ENCODE results near the gene ZSCAN22.

The ZSCAN22 gene

GRCh38 chr19:58355908-58356765 is 29.3 kb downstream of the ZSCAN22 start:
- H3K4me3 ChIP-seq (ENCODE audit: low read depth, low read length), result no peak overlapping the region
- no peak for DNase-seq (ENCODE audit: low read depth)
- TF ChIP-seq CTCF (IDR thresholded peaks at IDR 0.05; ENCODE audit: control insufficient read depth, extremely low read depth, insufficient read depth), result no peak

GRCh38 chr19:58356766-58357480 is 30.1 kb downstream of the ZSCAN22 start:
- TF ChIP-seq CTCF (IDR thresholded peaks at IDR 0.05; ENCODE audit: control insufficient read depth, extremely low read depth, insufficient read depth), result no peak
- H3K4me3 ChIP-seq (ENCODE audit: low read depth, low read length), result no peak overlapping the region
- DNase-seq (ENCODE audit: low read depth), result no peak

GRCh38 chr19:58357481-58358145 is 30.8 kb downstream of the ZSCAN22 start:
- DNase-seq (ENCODE audit: low read depth), result no peak
- no peak overlapping the region for H3K4me3 ChIP-seq (ENCODE audit: low read depth, low read length)
- no peak for TF ChIP-seq CTCF (IDR thresholded peaks at IDR 0.05; ENCODE audit: control insufficient read depth, extremely low read depth, insufficient read depth)

GRCh38 chr19:58361900-58362271 is 35.1 kb downstream of the ZSCAN22 start:
- peak overlapping the region; percentile 71 for H3K4me3 ChIP-seq (ENCODE audit: low read depth, low read length)
- no peak for DNase-seq (ENCODE audit: low read depth)
- no peak for TF ChIP-seq CTCF (IDR thresholded peaks at IDR 0.05; ENCODE audit: control insufficient read depth, extremely low read depth, insufficient read depth)

GRCh38 chr19:58362272-58362994 is 35.6 kb downstream of the ZSCAN22 start, which contains the start of gene ZNF497:
Gene ZNF497, minus strand, starts transcription at chr19:58362751. Its CDS starts 5,116 bp downstream, at chr19:58357635.
- peak; percentile 86 for DNase-seq (ENCODE audit: low read depth)
- TF ChIP-seq CTCF (IDR thresholded peaks at IDR 0.05; ENCODE audit: control insufficient read depth, extremely low read depth, insufficient read depth), result no peak
- H3K4me3 ChIP-seq (ENCODE audit: low read depth, low read length), result peak within 1 kb of the TSS; percentile 71

GRCh38 chr19:58364146-58364545 is 37.4 kb downstream of the ZSCAN22 start:
- no peak overlapping the region for H3K4me3 ChIP-seq (ENCODE audit: low read depth, low read length)
- no peak for TF ChIP-seq CTCF (IDR thresholded peaks at IDR 0.05; ENCODE audit: control insufficient read depth, extremely low read depth, insufficient read depth)
- DNase-seq (ENCODE audit: low read depth), result no peak

Measured in LNCaP clone FGC (cell line).